Smooth muscle cell (in vitro differentiated cells): ENCODE data around the gene ACSS2. TPM values are rescaled to one million over a fixed set of nuclear protein-coding genes. Genes with fewer than 3 reads are reported as not detected.

Experiments used
- DNase-seq: peaks from one replicate; lab custom pipeline; 2025; ENCODE audit not compliant: unreplicated experiment; lab: John Stamatoyannopoulos, UW
- H2AFZ ChIP-seq: fragments of 200-600 bp; sonication (generic); 2 replicates; pipeline ENCODE4 v1.6.0; 2016; ENCODE audit warnings: antibody characterized with exemption, low read depth, mild to moderate bottlenecking
- H3F3A ChIP-seq: fragments of 200-600 bp; sonication (generic); 2 replicates; pipeline ENCODE4 v1.6.0; 2017; ENCODE audit warnings: antibody characterized with exemption, low read depth
- H3K27ac ChIP-seq: fragments of 200-600 bp; sonication (generic); 2 replicates; pipeline ENCODE4 v1.5.1; 2016; ENCODE audit warnings: low read depth, mild to moderate bottlenecking
- H3K27me3 ChIP-seq: fragments of 200-600 bp; sonication (generic); 2 replicates; pipeline ENCODE4 v1.6.1; 2016; ENCODE audit warnings: low read depth, mild to moderate bottlenecking
- H3K36me3 ChIP-seq: fragments of 200-600 bp; sonication (generic); 2 replicates; pipeline ENCODE4 v1.5.1; 2016; ENCODE audit warnings: low read depth
- H3K4me1 ChIP-seq: fragments of 200-600 bp; sonication (generic); 2 replicates; pipeline ENCODE4 v1.5.1; 2016; ENCODE audit warnings: low read depth
- H3K4me2 ChIP-seq: fragments of 200-600 bp; sonication (generic); 2 replicates; pipeline ENCODE4 v1.6.0; 2016; ENCODE audit warnings: mild to moderate bottlenecking
- H3K4me3 ChIP-seq: fragments of 200-600 bp; sonication (generic); 2 replicates; pipeline ENCODE4 v1.5.1; 2016; ENCODE audit warnings: mild to moderate bottlenecking
- H3K79me2 ChIP-seq: fragments of 200-600 bp; sonication (generic); 2 replicates; pipeline ENCODE4 v1.6.0; 2016; ENCODE audit warnings: low read depth, mild to moderate bottlenecking
- H3K9ac ChIP-seq: fragments of 200-600 bp; sonication (generic); 2 replicates; pipeline ENCODE4 v1.6.0; 2016; ENCODE audit warnings: low read depth
- H3K9me3 ChIP-seq: fragments of 200-600 bp; sonication (generic); replicated peaks from 2 replicates; pipeline ENCODE4 v1.5.1; 2016; ENCODE audit warnings: low read depth
- H4K20me1 ChIP-seq: fragments of 200-600 bp; sonication (generic); 2 replicates; pipeline ENCODE4 v1.6.0; 2016; ENCODE audit warnings: low read depth
- CTCF ChIP-seq: fragments of 200-600 bp; sonication (generic); IDR thresholded peaks from 2 replicates; pipeline ENCODE4 v1.5.1; 2017; ENCODE audit warnings: borderline replicate concordance, mild to moderate bottlenecking, antibody characterized with exemption; ENCODE audit not compliant: insufficient read depth, poor library complexity, severe bottlenecking
- WGBS: methylation state at CpG from one replicate; pipeline ENCODE4 v1.1.7; 2016; ENCODE audit warnings: low lambda C conversion rate; 5-methylcytosine and 5-hydroxymethylcytosine counted together
- polyA plus RNA-seq: library from polyadenylated mRNA; unstranded; fragments of >200 nt; fragmentation: Nextera tagmentation; extraction: Ambion mirVana; gene quantifications from 2 replicates; pipeline ENCODE4 v1.2.1, GENCODE V29; 2016
- total RNA-seq: library from RNA; depleted of rRNA; stranded (reverse); fragments of >200 nt; gene quantifications from 2 replicates; pipeline ENCODE4 v1.2.3, GENCODE V29; 2014

ACSS2 gene
- total and polyA plus RNA-seq, 2 experiments from 2014 or later: 35.1 to 37.7 TPM

- H3K9me3 ChIP-seq: no peaks in the 10 kb centered on the region
- H3K36me3 ChIP-seq: no peaks in the 10 kb centered on the region
- H3K27ac ChIP-seq: no peak overlapping the region
Observed at GRCh38 chr20:34945315-34946077, 69.1 kb downstream of the ACSS2 start.

GRCh38 chr20:34946661-34947060 lies 70.2 kb downstream of the ACSS2 start:
- Histone ChIP-seq H2AFZ (no peak overlapping the region), H3K27ac (no peak overlapping the region), H4K20me1 (peaks cover 4% of the 10 kb centered on the region), H3K4me1 (no peaks in the 10 kb centered on the region), H3K4me2 (no peak overlapping the region), H3K36me3 (no peaks in the 10 kb centered on the region), H3K27me3 (no peaks in the 10 kb centered on the region), H3K9me3 (no peaks in the 10 kb centered on the region), H3K4me3 (no peak overlapping the region), H3K9ac (no peak overlapping the region), H3F3A (no peaks in the 10 kb centered on the region), H3K79me2 (no peaks in the 10 kb centered on the region)
- no peak for DNase-seq
- TF ChIP-seq CTCF: no peak
- 89% methylated on average over 3 of the region's 3 CpGs for WGBS

More at GRCh38 chr20:34945315-34946077, 69.1 kb downstream of the ACSS2 start:
- DNase-seq: no peak
- no peak overlapping the region for H3K4me3 ChIP-seq
- 94% methylated on average over 7 of the region's 7 CpGs for WGBS
- H2AFZ ChIP-seq: no peak overlapping the region
- H3K4me1 ChIP-seq: no peaks in the 10 kb centered on the region
- no peak overlapping the region for H3K9ac ChIP-seq
- peaks cover 4% of the 10 kb centered on the region for H4K20me1 ChIP-seq
- H3K79me2 ChIP-seq: no peaks in the 10 kb centered on the region
- no peak overlapping the region for H3K4me2 ChIP-seq
- H3K27me3 ChIP-seq: no peaks in the 10 kb centered on the region
- H3F3A ChIP-seq: no peaks in the 10 kb centered on the region
- no peak for TF ChIP-seq CTCF

- no peak for TF ChIP-seq CTCF
- Histone ChIP-seq H3K36me3 (no peaks in the 10 kb centered on the region), H3K27ac (no peak overlapping the region), H3K4me2 (no peak overlapping the region), H3K4me3 (no peak overlapping the region), H2AFZ (no peak overlapping the region), H4K20me1 (peaks cover 4% of the 10 kb centered on the region), H3F3A (no peaks in the 10 kb centered on the region), H3K79me2 (no peaks in the 10 kb centered on the region), H3K9ac (no peak overlapping the region), H3K9me3 (no peaks in the 10 kb centered on the region), H3K27me3 (no peaks in the 10 kb centered on the region), H3K4me1 (no peaks in the 10 kb centered on the region)
- DNase-seq: no peak
Observed at GRCh38 chr20:34947336-34947735, 70.9 kb downstream of the ACSS2 start.

GRCh38 chr20:34948030-34948429 lies 71.6 kb downstream of the ACSS2 start:
- Histone ChIP-seq H3F3A (no peaks in the 10 kb centered on the region), H3K27me3 (no peaks in the 10 kb centered on the region), H3K4me2 (no peak overlapping the region), H3K79me2 (no peaks in the 10 kb centered on the region), H3K9me3 (no peaks in the 10 kb centered on the region), H3K4me3 (no peak overlapping the region), H3K27ac (no peak overlapping the region), H3K9ac (no peak overlapping the region), H4K20me1 (peaks cover 4% of the 10 kb centered on the region), H3K36me3 (no peaks in the 10 kb centered on the region), H2AFZ (no peak overlapping the region), H3K4me1 (no peaks in the 10 kb centered on the region)
- TF ChIP-seq CTCF: no peak
- no peak for DNase-seq
